Calu3 (cell line): ENCODE data around the gene ADRA2A. TPM values are rescaled to one million over a fixed set of nuclear protein-coding genes. Genes with fewer than 3 reads are reported as not detected.

Experiments
- BruUV-seq: library from RNA; stranded (reverse); fragments of 400-500 nt; replicated peaks from 2 replicates; lab custom pipeline; 2021; lab: Mats Ljungman, UMichigan
- CTCF ChIA-PET: fragments of 300-600 bp; sonication (Branson Sonifier 250); formaldehyde crosslinking; loops from one replicate; lab custom pipeline; 2022; ENCODE audit warnings: antibody characterized with exemption; lab: Charles Lee
- DNase-seq: peaks from one replicate; pipeline ENCODE4 v3.0.0; 2022
- H3K27ac Mint-ChIP-seq: one replicate; pipeline ENCODE4 v1.8.0; 2022; ENCODE audit warnings: mixed read lengths; ENCODE audit not compliant: unreplicated experiment
- H3K27me3 Mint-ChIP-seq: one replicate; pipeline ENCODE4 v1.8.0; 2022; ENCODE audit warnings: mixed read lengths; ENCODE audit not compliant: unreplicated experiment
- H3K36me3 Mint-ChIP-seq: one replicate; pipeline ENCODE4 v1.8.0; 2022; ENCODE audit warnings: mild to moderate bottlenecking, moderate library complexity, mixed read lengths; ENCODE audit not compliant: insufficient read depth, unreplicated experiment
- H3K4me1 Mint-ChIP-seq: one replicate; pipeline ENCODE4 v1.8.0; 2022; ENCODE audit warnings: mild to moderate bottlenecking, low read depth, mixed read lengths; ENCODE audit not compliant: unreplicated experiment
- H3K4me3 Mint-ChIP-seq: one replicate; pipeline ENCODE4 v1.8.0; 2022; ENCODE audit warnings: mild to moderate bottlenecking, low read depth, moderate library complexity, mixed read lengths; ENCODE audit not compliant: unreplicated experiment
- H3K9me3 Mint-ChIP-seq: one replicate; pipeline ENCODE4 v1.8.0; 2022; ENCODE audit warnings: low read depth, mixed read lengths; ENCODE audit not compliant: unreplicated experiment
- intact Hi-C: fragments of 100-400 bp; cut with micrococcal nuclease; formaldehyde crosslinking; loops from one replicate; pipeline ENCODE4 v1.10.0; 2022; ENCODE audit not compliant: unreplicated experiment
- total RNA-seq: library from RNA; stranded (reverse); gene quantifications from 2 replicates; pipeline ENCODE4 v1.2.3, GENCODE V29; 2022
- TF ChIP-seq, protein P1 (sequence below): fragments of 200-600 bp; IDR thresholded peaks from one replicate; pipeline ENCODE4 v1.8.0; 2022; ENCODE audit warnings: antibody characterized with exemption; ENCODE audit not compliant: unreplicated experiment

The ADRA2A gene
- total RNA-seq, 1 experiment from 2014 or later, result 5.4 TPM

DNA sequence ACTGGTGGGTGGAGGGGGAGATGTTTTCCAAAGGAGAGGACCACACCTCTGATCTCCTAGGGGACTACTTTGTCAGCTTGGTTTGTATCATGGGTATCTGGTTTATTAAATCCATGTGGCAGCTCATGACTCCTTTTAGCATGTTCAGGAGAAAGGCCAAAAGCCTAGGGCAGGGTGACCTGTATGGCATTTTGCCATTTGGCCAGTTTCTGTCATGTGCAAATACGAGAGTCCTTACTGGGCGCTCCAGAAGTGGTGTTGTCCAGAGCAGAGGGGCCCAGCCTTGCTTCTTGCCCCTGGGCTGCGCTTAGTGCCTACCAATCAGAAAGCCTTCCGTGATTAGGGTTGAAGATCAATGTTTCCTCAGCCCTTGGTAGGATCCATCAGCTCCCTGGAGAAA, 31.0 kb downstream of the ADRA2A start:
- TF ChIP-seq, protein P1, sequence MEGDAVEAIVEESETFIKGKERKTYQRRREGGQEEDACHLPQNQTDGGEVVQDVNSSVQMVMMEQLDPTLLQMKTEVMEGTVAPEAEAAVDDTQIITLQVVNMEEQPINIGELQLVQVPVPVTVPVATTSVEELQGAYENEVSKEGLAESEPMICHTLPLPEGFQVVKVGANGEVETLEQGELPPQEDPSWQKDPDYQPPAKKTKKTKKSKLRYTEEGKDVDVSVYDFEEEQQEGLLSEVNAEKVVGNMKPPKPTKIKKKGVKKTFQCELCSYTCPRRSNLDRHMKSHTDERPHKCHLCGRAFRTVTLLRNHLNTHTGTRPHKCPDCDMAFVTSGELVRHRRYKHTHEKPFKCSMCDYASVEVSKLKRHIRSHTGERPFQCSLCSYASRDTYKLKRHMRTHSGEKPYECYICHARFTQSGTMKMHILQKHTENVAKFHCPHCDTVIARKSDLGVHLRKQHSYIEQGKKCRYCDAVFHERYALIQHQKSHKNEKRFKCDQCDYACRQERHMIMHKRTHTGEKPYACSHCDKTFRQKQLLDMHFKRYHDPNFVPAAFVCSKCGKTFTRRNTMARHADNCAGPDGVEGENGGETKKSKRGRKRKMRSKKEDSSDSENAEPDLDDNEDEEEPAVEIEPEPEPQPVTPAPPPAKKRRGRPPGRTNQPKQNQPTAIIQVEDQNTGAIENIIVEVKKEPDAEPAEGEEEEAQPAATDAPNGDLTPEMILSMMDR, result no peak
- Mint-ChIP-seq H3K27me3 (no peaks in the 10 kb centered on the region), H3K9me3 (no peaks in the 10 kb centered on the region), H3K27ac (no peak overlapping the region), H3K36me3 (no peaks in the 10 kb centered on the region), H3K4me1 (peaks cover 24% of the 10 kb centered on the region), H3K4me3 (no peak overlapping the region)
- CTCF ChIA-PET, result no interaction called here
- intact Hi-C loops, result no loop called here
- no peak for DNase-seq
- no TSS peak for BruUV-seq

DNA sequence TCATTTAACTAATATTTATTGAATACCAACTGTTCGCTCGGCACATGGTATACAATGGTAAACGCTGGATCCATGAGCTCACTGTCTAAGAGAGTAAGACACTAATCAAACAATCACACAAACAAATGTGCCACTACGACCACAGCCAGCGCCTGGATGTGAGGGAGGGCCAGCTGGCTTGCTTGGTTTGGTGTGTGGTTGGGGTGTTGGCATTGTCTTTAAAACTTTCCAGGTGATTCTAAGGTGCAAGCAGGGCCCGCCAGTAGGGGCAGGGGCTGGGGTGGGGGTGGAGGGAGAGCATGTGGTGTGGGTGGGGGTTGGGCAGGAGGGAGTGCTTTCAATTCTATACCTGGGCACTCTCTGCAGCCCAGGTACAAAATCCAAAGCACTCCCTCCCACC, 31.6 kb downstream of the ADRA2A start:
- Mint-ChIP-seq H3K27ac (no peak overlapping the region), H3K4me3 (no peak overlapping the region), H3K4me1 (peaks cover 18% of the 10 kb centered on the region), H3K9me3 (no peaks in the 10 kb centered on the region), H3K36me3 (no peaks in the 10 kb centered on the region), H3K27me3 (no peaks in the 10 kb centered on the region)
- no peak for DNase-seq
- CTCF ChIA-PET, result no interaction called here
- no TSS peak for BruUV-seq
- intact Hi-C loops, result no loop called here
- TF ChIP-seq, protein P1, result no peak

- Mint-ChIP-seq H3K27ac (no peak overlapping the region), H3K4me1 (peaks cover 16% of the 10 kb centered on the region), H3K4me3 (no peak overlapping the region), H3K9me3 (no peaks in the 10 kb centered on the region), H3K27me3 (no peaks in the 10 kb centered on the region), H3K36me3 (no peaks in the 10 kb centered on the region)
- DNase-seq, result no peak
- intact Hi-C loops, result no loop called here
- TF ChIP-seq, protein P1, result no peak
- CTCF ChIA-PET, result interaction anchor here (0.6 to 1.3 kb wide), 2 partner anchors 10 to 121 kb away, joined by 3 to 4 read pairs; no protein-coding TSS in a partner anchor
- BruUV-seq, result no TSS peak
These were observed 32.8 kb downstream of the ADRA2A start for GRCh38 chr10:111109501-111110242.

- H3K36me3 Mint-ChIP-seq, result no peaks in the 10 kb centered on the region
- TF ChIP-seq, protein P1, result no peak
- CTCF ChIA-PET, result no interaction called here
- no peaks in the 10 kb centered on the region for H3K27me3 Mint-ChIP-seq
- BruUV-seq, result no TSS peak
- H3K9me3 Mint-ChIP-seq, result no peaks in the 10 kb centered on the region
- peaks cover 17% of the 10 kb centered on the region for H3K4me1 Mint-ChIP-seq
- no peak overlapping the region for H3K27ac Mint-ChIP-seq
- intact Hi-C loops, result no loop called here
- DNase-seq, result no peak
- no peak overlapping the region for H3K4me3 Mint-ChIP-seq
These were observed 33.9 kb downstream of the ADRA2A start for GRCh38 chr10:111110771-111111170.
